NCI-H128 (cell line): ENCODE data around the gene SPTBN4.
"Not testable (repeated sequence)": the region's sequence is repeated elsewhere in the genome, so short reads cannot be mapped to it uniquely, and the experiment has no call there.

Experiments
- DNase-seq: peaks from one replicate; lab custom pipeline; 2025; ENCODE audit not compliant: unreplicated experiment; lab: John Stamatoyannopoulos, UW

Gene SPTBN4

GRCh38 chr19:40559394-40559793 is 92.6 kb downstream of the SPTBN4 start:
- no peak for DNase-seq

- DNase-seq: no peak
Measured at GRCh38 chr19:40560092-40560507, 93.3 kb downstream of the SPTBN4 start.

- no peak for DNase-seq
Measured at GRCh38 chr19:40561947-40562346, 95.1 kb downstream of the SPTBN4 start.

GRCh38 chr19:40564535-40564934 is 97.7 kb downstream of the SPTBN4 start:
- not testable (repeated sequence) for DNase-seq

GRCh38 chr19:40565355-40565754 is 98.6 kb downstream of the SPTBN4 start:
- DNase-seq: no peak

- no peak for DNase-seq
Measured at GRCh38 chr19:40565910-40566495, 99.2 kb downstream of the SPTBN4 start.

GRCh38 chr19:40567040-40567749 is 100.4 kb downstream of the SPTBN4 start:
- DNase-seq: no peak

GRCh38 chr19:40567750-40568494 is 101.1 kb downstream of the SPTBN4 start:
- no peak for DNase-seq

GRCh38 chr19:40570313-40571004 is 103.7 kb downstream of the SPTBN4 start:
- DNase-seq: peak; percentile 92

GRCh38 chr19:40571005-40571318 is 104.2 kb downstream of the SPTBN4 start:
- no peak for DNase-seq

GRCh38 chr19:40571831-40572495 is 105.2 kb downstream of the SPTBN4 start:
- DNase-seq: no peak

- no peak for DNase-seq
Measured at GRCh38 chr19:40575326-40575725, 108.5 kb downstream of the SPTBN4 start.

- no peak for DNase-seq
Measured at GRCh38 chr19:40576151-40576584, 109.4 kb downstream of the SPTBN4 start.

- DNase-seq: peak; percentile 88
Measured at GRCh38 chr19:40576585-40577451, 110.0 kb downstream of the SPTBN4 start, which contains the start of gene SHKBP1. SHKBP1 (plus strand) TSS chr19:40576873; CDS start chr19:40576900, 27 bp downstream.

GRCh38 chr19:40578442-40578908 is 111.7 kb downstream of the SPTBN4 start:
- no peak for DNase-seq

- no peak for DNase-seq
Measured at GRCh38 chr19:40580619-40581018, 113.8 kb downstream of the SPTBN4 start.

GRCh38 chr19:40581531-40581930 is 114.7 kb downstream of the SPTBN4 start:
- DNase-seq: no peak

GRCh38 chr19:40582467-40582866 is 115.7 kb downstream of the SPTBN4 start:
- DNase-seq: no peak

- DNase-seq: no peak
Measured at GRCh38 chr19:40583283-40583682, 116.5 kb downstream of the SPTBN4 start.

GRCh38 chr19:40584007-40584406 is 117.2 kb downstream of the SPTBN4 start:
- no peak for DNase-seq
